GM18858 (cell line): ENCODE results near the gene VSIG10L2.

Source experiments
- ATAC-seq: cut with Tn5 transposase; IDR thresholded peaks from one replicate; pipeline ENCODE4 v1.9.1; 2021; ENCODE audit not compliant: unreplicated experiment

The VSIG10L2 gene

DNA sequence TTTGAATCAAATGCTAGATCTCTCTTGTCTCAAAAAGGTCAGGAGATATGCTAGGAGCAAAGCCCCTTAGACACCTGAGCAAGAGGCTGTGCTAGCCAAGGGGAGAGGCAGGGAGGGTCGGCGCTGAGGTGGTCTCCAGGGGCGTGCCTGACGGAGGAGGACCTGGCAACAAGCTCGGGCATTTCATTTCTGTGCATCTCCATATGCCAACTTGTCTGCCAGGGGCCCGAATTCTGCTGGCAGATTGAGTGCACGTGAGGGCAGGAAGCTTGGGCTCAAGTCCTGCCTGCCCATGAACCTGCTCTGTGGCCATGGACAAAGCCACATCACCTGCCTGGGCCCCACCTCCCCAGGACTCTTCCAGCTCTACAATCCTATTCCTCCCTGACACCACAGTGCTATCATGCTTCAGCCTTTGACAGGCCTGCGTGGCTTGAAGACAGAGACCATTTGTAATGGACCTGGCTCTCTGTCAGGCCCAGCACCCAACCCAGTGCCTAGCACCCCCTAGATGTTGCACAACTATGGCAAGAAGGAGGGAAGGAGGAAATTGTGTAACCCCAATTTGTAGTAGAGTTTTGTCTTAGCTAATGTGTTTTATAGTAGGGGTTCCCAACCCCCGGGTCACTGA lies 16.3 kb upstream of the VSIG10L2 start:
- no peak for ATAC-seq

DNA sequence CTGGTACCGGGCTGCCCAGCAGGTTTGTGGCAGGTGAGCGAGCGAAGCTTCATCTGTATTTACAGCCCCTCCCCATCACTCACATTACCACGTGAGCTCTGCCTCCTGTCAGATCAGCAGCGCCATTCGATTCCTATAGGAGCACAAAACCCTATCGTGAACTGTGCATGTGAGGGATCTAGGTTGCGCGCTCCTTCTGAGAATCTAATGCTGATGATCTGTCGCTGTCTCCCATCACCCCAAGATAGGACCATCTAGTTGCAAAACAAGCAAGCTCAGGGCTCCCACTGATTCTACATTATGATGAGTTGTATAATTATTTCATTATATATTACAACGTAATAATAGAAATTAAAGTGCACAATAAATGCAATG lies 15.8 kb upstream of the VSIG10L2 start:
- ATAC-seq = no peak

DNA sequence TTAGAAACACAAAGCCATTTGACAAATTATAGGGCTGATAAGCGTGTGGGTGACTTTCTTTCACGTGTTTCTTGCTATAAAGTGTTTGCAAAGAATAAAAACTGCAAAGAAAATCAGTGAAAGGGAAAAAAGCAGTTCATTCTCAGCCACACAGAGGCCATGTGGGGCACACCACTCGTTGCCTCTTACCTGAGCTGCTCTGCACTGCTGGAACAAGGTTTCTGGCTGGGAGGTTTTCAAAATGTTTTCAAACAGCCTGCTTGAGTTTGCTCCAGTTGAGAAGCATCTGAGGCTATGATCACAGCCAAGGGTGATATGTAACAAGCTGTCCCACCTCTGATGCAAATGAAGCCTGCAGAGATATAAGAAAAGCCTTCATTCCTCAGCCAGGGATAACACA lies 14.7 kb upstream of the VSIG10L2 start:
- no peak for ATAC-seq

DNA sequence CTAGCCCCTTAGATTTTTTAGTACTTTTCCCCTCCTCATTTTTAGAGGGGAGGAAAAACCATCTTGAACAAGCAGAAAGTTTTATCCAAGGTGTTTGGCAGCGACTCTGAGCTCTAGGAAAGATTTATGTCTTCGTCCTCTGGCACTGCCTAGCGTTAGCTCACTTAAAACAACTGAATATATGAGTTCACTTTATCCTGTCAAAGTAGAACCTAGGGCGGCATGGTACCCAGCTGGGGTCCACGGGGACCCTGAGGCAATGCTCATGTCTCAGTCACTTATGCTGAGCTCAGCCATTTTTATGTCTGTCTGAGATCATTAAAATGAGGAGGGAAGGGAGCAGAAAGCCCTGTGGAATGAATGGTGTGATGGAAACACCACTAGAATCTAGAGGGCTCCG lies 14.2 kb upstream of the VSIG10L2 start:
- no peak for ATAC-seq

DNA sequence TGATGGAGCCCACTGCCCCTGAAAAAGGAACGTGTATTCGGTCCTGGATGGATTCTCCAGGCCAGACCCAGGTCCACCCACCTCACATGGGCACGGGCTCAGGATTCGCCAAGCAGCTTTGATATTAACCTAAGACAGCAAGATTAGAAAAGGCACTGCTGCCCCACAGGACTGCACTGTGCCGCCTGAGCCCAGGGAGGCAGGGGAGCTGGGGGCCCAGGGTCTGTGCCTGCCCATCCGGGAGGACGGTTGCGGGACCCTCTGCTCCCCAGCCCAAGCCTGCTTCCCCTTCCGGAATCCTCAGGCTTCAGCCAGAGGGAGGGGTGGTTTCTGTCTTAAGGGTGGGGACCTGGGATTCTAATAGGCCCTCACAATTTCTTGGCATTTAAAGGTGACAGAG lies 13.5 kb upstream of the VSIG10L2 start:
- no peak for ATAC-seq

DNA sequence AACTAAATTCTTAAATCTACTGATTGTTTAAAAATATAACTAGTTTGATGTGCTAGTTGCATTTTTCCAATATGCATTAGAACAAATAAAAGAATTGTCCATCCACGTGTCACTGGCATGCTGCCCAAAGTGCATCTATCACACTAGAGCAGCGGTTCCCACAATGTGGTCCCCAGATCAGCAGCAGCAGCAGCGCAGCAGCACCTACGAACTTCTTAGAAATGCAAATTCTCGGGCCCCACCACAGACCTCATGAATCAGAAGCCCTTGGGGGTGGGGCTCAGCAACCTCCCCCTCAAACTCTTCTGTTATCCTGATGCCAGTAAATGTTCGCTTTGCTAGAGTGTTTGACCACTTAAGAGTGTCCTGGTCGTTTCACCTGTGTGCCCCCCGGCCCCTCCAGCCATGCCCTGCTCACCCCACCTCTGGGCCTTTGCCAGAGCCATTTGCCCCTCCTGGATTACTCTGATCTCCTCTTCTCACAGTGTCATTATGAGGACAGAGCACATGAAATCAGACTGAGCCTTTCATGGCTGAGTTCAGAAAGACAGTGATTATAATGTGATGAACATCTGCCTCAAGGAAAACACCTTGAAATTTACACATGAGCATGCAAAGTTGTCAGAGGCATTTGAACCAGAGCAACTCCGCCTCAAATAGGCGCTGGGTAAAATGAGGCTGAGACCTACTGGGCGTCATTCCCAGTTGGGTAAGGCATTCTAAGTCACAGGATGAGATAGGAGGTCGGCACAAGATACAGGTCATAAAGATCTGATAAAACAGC lies 12.6 kb upstream of the VSIG10L2 start:
- ATAC-seq = no peak

DNA sequence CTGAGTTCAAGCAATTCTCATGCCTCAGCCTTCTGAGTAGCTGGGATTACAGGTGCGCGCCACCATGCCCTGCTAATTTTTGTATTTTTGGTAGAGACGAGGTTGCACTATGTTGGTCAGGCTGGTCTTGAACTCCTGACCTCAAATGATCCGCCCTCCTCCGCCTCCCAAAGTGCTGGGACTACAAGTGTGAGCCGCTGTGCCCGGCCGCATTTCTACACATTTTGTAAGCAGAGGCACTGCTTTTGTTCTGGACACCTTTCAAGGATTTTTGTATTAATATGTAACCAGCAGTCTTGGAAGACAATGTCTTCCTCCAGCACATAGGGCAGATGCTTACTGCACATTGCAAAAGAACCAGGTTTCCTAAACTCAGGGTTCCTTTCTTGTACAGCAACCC lies 11.4 kb upstream of the VSIG10L2 start:
- ATAC-seq = no peak

DNA sequence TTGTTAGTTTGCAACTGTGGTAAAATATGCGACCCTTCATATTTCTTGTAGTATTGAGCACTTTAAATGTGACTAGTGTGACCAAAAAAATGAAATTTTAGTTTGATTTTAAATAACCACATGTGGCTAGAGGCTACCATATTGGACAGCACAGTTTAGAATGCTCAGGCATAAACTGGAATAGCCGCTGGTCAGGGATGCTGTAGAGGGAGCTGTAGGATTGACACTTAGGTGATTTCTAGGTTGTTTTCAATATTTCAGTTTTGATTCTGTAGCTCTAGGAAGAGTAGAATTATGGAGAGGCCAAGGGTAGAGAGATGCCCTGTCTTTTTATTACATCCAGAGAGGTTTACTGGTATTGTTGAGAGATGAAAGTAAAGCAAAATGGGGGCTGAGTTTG lies 10.8 kb upstream of the VSIG10L2 start:
- no peak for ATAC-seq

DNA sequence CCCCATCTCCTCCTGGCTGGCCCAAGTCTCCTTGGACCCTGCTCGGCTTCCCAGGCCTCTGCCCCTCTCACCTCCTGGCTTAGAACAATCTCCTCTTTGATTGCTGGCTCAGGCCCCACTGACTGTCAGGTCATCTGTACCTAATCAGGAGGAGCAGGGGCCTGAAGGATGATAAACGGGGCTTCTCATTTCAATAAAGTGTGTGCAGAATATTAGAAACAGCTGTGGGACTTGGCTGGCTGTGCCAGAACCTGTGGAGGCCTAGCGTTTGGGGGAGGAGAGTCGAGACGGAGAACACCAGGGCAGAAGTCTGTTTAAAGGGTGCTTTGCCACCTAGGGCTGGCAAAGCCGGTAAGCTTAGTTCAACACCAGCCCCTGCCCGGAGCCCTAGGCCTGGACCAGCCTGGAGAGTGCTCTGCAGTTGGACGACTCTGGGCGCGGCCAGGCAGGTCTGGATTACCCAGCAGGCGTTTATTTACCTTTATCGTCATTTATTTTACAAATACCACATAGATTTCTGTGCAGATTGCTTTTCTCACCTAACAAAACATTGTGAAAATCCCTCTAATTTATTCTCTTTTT lies 10.1 kb upstream of the VSIG10L2 start:
- ATAC-seq = no peak

DNA sequence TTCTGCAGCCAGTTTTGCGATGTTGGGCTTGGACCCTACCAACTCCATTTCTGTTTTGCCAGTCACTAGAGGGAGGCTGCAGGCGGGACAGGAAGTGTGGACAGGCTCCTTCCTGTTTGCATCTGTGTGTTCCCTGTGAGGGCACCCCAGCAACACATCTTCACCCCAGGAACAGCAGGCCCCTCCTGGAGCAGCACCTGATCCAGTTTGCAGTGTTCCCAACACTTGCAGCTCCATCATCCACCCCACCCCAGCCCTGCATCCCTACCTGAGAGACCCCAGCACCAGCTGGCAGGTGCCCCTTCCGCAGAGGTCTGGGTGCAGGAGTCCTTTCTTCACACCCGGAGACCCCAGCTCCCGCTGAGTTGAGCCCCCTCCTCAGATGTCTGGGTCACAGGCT lies 7.4 kb upstream of the VSIG10L2 start:
- no peak for ATAC-seq

DNA sequence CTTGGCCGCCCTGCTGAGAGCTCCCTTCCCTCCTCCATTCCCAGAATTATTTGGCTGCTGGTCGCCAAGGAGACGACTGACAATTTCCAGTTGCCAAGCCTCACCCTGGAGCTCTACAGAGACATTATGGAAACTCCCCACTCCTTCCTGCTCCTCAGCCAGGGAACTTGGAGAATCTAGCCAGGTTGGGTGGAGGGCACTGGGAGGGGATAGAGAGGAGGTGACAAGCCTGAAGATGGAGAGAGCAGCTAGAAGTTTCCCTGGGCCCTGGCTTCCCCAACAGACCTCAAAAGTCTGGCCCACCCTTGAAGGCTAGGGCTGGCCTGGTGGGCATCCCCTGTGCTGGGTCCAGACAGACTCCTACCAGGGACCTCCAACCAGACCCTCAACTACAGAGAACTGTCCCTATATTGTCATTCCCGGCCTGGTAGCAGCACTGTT lies 6.7 kb upstream of the VSIG10L2 start:
- no peak for ATAC-seq

DNA sequence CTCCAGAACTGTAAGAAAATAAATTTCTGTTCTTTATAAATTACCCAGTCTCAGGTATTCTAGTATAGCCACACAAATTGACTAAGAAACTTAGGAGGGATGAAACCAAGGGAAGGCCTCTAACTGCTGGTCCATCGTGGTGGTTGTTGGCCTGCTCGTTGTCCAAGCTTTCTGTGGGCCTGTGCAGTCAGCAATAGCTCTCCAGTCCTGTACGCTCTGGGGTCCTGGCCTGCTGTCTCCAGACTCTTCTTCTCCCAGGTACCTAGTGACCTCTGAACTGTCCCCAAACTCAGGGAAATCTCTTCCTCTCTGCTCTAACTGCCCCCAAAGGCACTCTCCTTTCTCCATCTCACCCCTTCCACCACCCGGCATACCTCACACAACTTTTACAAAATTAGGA lies 5.7 kb upstream of the VSIG10L2 start:
- no peak for ATAC-seq

DNA sequence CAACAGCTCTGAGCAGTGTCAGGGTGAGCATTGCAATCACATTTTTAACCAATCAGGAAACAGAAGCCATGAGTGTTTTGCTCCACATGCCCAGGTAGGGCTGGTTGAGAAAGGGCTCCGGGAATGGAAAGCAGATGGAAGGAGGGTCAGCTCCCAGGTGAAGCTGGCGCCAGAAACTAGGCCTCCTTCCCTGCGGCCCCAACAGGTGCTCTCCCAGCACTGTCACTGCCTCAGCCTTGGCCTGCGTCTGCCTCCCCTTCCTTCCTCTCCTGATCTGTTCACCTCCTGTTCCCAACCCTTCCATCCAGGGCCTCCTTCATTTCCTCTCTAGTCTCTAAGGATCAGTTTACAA lies 4.6 kb upstream of the VSIG10L2 start:
- no peak for ATAC-seq

DNA sequence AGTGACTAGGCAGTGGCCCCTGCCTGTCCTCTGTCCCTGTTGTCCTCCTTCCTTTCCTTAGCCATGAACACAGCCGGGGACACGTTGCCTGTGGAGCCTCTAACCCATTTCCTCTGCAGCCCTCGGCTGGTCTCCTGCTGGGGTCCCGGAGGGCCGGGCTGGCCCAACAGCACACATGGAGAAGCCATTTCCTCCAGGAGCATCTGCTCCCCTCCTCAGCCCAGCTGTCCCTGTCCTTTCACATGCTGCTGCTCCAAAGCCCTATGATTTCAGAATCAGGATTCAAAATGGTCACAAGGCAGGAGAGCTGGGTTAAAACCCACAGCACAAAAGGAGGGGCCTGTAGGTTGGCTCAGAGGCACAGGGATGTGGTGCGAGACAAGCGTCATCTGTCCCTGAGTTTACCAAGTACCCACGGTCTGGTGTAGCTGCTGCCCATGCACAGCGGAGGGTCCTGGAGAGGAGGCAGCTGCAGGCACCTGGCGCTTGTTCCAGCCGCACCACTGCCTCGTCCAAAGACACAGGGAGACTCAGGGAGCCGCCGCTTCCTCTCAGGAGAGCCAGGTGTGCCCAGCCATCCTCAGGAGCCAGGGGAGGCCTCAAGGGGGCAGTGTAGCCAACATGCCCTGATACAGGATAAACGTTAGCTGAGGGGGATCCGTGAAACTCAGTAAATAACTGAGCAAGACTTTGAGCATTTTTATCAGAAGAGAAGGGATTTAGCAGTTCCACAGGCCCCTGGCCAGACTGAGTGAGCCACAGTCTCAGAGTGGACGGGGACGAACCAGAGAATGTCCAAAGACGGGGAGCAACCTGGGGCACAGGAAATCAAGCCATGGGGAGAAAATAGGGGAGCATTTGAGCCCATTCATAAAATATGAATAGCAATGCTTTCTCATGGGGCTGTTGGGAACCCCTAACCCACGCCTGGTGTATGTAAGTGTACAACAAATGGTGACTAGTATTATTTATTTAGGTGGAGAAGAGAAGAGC lies 3.9 kb upstream of the VSIG10L2 start:
- no peak for ATAC-seq

DNA sequence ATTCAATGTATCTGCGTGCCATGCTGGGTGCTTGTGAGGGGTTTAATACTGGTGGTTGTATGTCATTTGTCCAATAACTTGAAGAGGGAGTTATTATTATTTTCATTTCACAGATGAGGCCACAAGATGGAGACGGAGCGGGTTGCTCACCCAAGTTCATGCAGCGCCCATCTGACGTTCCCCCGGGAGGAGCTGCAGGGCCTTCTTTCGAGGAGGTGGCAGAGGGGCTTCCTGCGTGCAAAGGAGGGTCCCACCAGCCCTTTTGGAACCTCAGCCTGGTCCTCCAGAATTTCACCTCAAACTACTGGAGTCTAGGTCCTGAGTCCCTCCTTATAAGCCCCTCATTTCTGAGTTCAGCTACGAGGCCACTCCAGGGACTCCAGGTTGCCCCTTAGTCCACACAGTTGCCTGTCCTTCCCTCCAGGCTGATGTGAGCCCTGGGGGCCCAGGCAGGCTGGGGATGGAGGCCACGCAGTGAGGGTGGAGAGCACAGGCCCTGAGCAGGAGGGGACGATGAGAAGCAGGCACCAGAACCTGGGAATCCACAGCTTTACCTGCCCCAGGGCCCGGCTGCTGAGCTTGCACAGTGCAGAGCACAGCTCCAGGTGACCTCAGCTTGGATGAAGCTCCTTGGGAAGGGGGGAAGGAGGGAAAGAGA lies 2.9 kb upstream of the VSIG10L2 start:
- no peak for ATAC-seq

DNA sequence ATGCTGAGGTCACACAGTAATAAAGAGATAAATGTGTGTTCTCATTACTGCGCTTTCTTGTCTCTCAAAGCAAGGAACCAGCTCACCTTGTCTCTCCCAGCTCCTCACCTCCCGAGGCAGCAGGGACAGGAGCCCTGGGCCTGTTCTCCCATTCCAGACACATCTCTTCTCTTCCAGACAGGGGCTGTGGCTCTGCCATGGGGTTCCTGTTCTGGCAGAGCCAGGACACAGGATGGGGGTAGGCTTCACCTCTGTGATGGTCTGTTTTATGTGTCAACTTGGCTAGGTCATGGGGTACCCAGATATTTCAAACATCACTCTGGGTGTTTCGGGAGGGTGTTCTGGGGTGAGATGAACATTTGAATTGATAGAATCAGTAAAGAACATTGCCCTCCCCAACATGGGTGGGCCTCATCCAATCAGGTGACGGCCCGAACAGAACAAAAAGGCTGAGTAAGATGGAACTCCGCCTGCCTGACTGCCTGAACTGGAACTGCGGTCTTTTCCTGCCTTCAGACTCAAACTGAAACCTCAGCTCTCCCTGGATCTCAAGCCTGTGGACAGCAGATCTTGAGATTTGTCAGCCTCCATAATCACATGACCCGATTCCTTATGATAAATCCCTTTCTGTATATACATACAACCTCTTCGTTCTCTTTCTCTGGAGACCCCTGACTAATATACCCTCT lies 2.0 kb upstream of the VSIG10L2 start:
- ATAC-seq = no peak

DNA sequence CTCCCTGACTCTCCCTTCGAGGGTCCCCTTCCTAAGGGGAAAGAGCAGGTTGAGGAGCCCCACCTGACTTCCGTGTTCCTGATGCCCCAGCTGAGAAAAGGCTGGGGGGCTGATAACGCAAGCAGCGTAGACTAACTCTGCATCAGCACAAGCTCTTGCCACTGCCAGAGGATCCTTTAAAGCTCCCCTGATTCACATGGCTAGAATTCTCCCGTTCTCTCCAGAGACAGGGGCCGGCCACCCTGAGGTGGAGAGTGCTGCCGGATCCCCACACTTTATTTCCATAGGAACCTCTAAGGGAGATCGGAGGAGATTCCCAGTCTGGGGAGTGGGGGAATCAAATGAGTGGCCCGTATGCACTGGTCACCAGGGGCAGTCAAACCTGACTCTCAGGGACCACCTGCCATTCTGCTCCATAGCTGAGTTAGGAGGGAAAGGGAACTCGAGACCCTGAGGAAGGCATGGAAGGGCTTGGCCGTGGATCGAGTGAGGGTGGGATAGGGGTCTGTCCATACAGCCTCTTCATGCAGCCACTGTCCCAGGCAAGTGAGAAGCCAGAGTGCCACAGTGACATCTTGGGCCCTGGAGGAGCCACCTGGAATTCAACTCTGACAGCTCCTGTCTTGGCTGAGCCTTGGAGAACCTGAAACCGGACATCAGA lies 1.4 kb upstream of the VSIG10L2 start:
- ATAC-seq = no peak

DNA sequence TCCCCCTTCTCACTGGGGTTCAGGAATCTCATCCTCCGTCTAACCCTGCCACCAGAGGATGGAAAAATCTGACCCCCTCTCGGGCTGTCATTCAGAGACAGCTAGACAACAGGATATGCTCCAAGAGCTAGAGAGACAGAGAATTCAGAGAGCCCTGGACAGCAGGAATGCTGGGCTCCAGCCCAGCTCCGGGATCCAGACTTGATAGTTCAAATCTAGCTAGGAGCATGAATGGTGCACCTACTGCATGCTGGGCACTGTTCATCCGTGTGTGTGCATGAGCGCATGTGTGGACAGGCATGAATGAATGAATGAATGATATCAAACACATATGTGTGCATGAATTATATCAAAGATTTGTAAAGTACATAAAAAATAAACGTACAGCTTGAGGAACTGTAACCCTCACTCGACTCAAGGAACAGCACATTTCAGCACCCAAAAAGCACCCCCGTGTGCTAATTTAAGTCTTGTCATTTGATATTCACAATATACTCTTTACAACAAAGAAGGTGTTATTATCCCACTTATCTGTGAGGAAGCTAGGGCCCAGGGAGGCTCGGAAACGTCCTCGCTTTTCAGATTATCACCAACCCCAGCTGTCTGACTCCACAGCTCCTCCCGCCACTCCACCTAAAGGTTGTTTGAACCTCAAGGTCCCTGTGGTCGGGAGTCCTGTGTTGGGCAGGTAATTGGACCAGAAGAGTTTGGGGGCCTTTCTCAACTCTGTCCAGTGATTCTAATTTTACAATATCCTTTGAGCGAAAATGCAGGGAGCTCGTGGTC lies 640 bp upstream of the VSIG10L2 start:
- ATAC-seq = no peak
